ENCODE data around the gene UNC5CL. TPM values are rescaled to one million over a fixed set of nuclear protein-coding genes. Genes with fewer than 3 reads are reported as not detected.

Gene UNC5CL
- polyA plus RNA-seq, 1 donor (not counting 4 experiments of a cell fraction or from before 2014, with no cell fraction given): 0.34 TPM

- Histone ChIP-seq H3K9me3 (ENCODE audit: control insufficient read depth, low read depth, low read length) (no peaks in the 10 kb centered on the region), H3K4me2 (ENCODE audit: control insufficient read depth, extremely low read depth, insufficient read depth, low read depth, low read length) (no peak overlapping the region), H3K27me3 (ENCODE audit: control insufficient read depth, extremely low read depth, insufficient read depth, low read length) (no peaks in the 10 kb centered on the region), H3K4me3 (ENCODE audit: control insufficient read depth in 2 of 3, extremely low read depth in 1 of 3, insufficient read depth in 2 of 3, low read depth in 1 of 3, low read length in 3 of 3) (no peak overlapping the region), H2AFZ (ENCODE audit: control insufficient read depth, low read length) (no peak overlapping the region), H3K36me3 (ENCODE audit: control insufficient read depth in 2 of 2, extremely low read depth in 1 of 2, insufficient read depth in 2 of 2, low read length in 2 of 2) (no peaks in the 10 kb centered on the region), H3K9me1 (ENCODE audit: control insufficient read depth, extremely low read depth, insufficient read depth, low read length) (no peaks in the 10 kb centered on the region), H3K79me2 (ENCODE audit: control insufficient read depth, insufficient read depth, low read length) (no peaks in the 10 kb centered on the region), H3K27ac (ENCODE audit: control insufficient read depth, insufficient read depth, low read length) (no peak overlapping the region), H3K4me1 (ENCODE audit: control insufficient read depth, extremely low read depth, insufficient read depth, low read length) (no peaks in the 10 kb centered on the region), H4K20me1 (ENCODE audit: control insufficient read depth, extremely low read depth, insufficient read depth, low read length) (no peaks in the 10 kb centered on the region), H3K9ac (ENCODE audit: control insufficient read depth, extremely low read depth, insufficient read depth, low read length) (no peak overlapping the region)
- no peak for FAIRE-seq
- TF ChIP-seq EZH2 (IDR thresholded peaks at IDR 0.05; ENCODE audit: low read length) (no peak), CTCF (optimal IDR thresholded peaks at IDR 0.05 in 1 of 3, IDR thresholded peaks at IDR 0.05 in 1 of 3, conservative IDR thresholded peaks at IDR 0.05 in 1 of 3; ENCODE audit: extremely low read depth in 1 of 3, insufficient read depth in 2 of 3, low read length in 3 of 3) (no peak)
- DNase-seq (ENCODE audit: low read depth, low spot score): no peak
- dilution Hi-C loops (cut with MboI; ENCODE audit: extremely low pct_ligation_motif_present, low sequenced_read_pairs): no loop called here
These were observed 24.2 kb downstream of the UNC5CL start for GRCh38 chr6:41014780-41015179.

- no peak overlapping the region for H3K9ac ChIP-seq (ENCODE audit: control insufficient read depth, extremely low read depth, insufficient read depth, low read length)
- TF ChIP-seq EZH2 (IDR thresholded peaks at IDR 0.05; ENCODE audit: low read length) (no peak), CTCF (optimal IDR thresholded peaks at IDR 0.05 in 1 of 3, IDR thresholded peaks at IDR 0.05 in 1 of 3, conservative IDR thresholded peaks at IDR 0.05 in 1 of 3; ENCODE audit: extremely low read depth in 1 of 3, insufficient read depth in 2 of 3, low read length in 3 of 3) (no peak)
- H3K27me3 ChIP-seq (ENCODE audit: control insufficient read depth, extremely low read depth, insufficient read depth, low read length): no peaks in the 10 kb centered on the region
- FAIRE-seq (no peak), DNase-seq (ENCODE audit: low read depth, low spot score) (no peak)
- dilution Hi-C loops (cut with MboI; ENCODE audit: extremely low pct_ligation_motif_present, low sequenced_read_pairs): no loop called here
- H2AFZ ChIP-seq (ENCODE audit: control insufficient read depth, low read length): no peak overlapping the region
- H3K9me1 ChIP-seq (ENCODE audit: control insufficient read depth, extremely low read depth, insufficient read depth, low read length): no peaks in the 10 kb centered on the region
- no peak overlapping the region for H3K4me2 ChIP-seq (ENCODE audit: control insufficient read depth, extremely low read depth, insufficient read depth, low read depth, low read length)
- no peak overlapping the region for H3K27ac ChIP-seq (ENCODE audit: control insufficient read depth, insufficient read depth, low read length)
- no peaks in the 10 kb centered on the region for H4K20me1 ChIP-seq (ENCODE audit: control insufficient read depth, extremely low read depth, insufficient read depth, low read length)
- H3K4me1 ChIP-seq (ENCODE audit: control insufficient read depth, extremely low read depth, insufficient read depth, low read length): no peaks in the 10 kb centered on the region
- no peaks in the 10 kb centered on the region for H3K9me3 ChIP-seq (ENCODE audit: control insufficient read depth, low read depth, low read length)
- H3K4me3 ChIP-seq (ENCODE audit: control insufficient read depth in 2 of 3, extremely low read depth in 1 of 3, insufficient read depth in 2 of 3, low read depth in 1 of 3, low read length in 3 of 3): no peak overlapping the region
- no peaks in the 10 kb centered on the region for H3K36me3 ChIP-seq (ENCODE audit: control insufficient read depth in 2 of 2, extremely low read depth in 1 of 2, insufficient read depth in 2 of 2, low read length in 2 of 2)
- H3K79me2 ChIP-seq (ENCODE audit: control insufficient read depth, insufficient read depth, low read length): no peaks in the 10 kb centered on the region
These were observed 25.4 kb downstream of the UNC5CL start for GRCh38 chr6:41013466-41014153.

All from keratinocyte (primary cell).